A549 (cell line): ENCODE data around the gene TCP11L2.

Experiments
- CEBPB ChIP-seq, 2 experiments: fragments of >200 bp in 1 of 2; sonication (Bioruptor Twin) in 1 of 2; formaldehyde crosslinking in 1 of 2; IDR thresholded peaks; 2 replicates each; pipeline ENCODE4 v1.6.1; 2012 to 2016
- CTCF ChIP-seq: fragments of >200 bp; sonication (Bioruptor Twin); formaldehyde crosslinking; IDR thresholded peaks from 3 replicates; pipeline ENCODE4 v1.5.1; 2016
- EHMT2 ChIP-seq: fragments of 200-600 bp; sonication (generic); IDR thresholded peaks from 2 replicates; pipeline ENCODE4 v1.6.1; 2016; ENCODE audit warnings: antibody characterized with exemption, low read depth, mild to moderate bottlenecking, moderate library complexity
- ELK1 ChIP-seq: fragments of 150-350 bp; IDR thresholded peaks from 2 replicates; pipeline ENCODE4 v1.6.1; 2014; ENCODE audit warnings: low read depth, mild to moderate bottlenecking, low read length
- EP300 ChIP-seq, 2 experiments: fragments of >200 bp; sonication (Bioruptor Twin); formaldehyde crosslinking; IDR thresholded peaks; 2 replicates in 1 of 2; 3 replicates in 1 of 2; pipeline ENCODE4 v1.6.1; 2016 to 2017
- HDAC2 ChIP-seq: fragments of 200-600 bp; sonication (generic); IDR thresholded peaks from 2 replicates; pipeline ENCODE4 v1.6.1; 2016
- HES2 ChIP-seq: fragments of >200 bp; sonication (Bioruptor Twin); formaldehyde crosslinking; IDR thresholded peaks from 2 replicates; pipeline ENCODE4 v1.6.1; 2016
- KDM1A ChIP-seq: fragments of 200-600 bp; sonication (generic); IDR thresholded peaks from 2 replicates; pipeline ENCODE4 v1.6.1; 2016; ENCODE audit warnings: low read depth, mild to moderate bottlenecking
- MAX ChIP-seq: IDR thresholded peaks from 2 replicates; pipeline ENCODE4 v1.6.1; 2012
- MAZ ChIP-seq: fragments of 150-350 bp; IDR thresholded peaks from 2 replicates; pipeline ENCODE4 v1.6.1; 2014; ENCODE audit warnings: antibody characterized with exemption, low read depth, low read length, borderline replicate concordance
- NFE2L2 ChIP-seq: fragments of 150-350 bp; conservative IDR thresholded peaks from 2 replicates; pipeline ENCODE4 v1.6.1; 2014; ENCODE audit warnings: low read length
- POLR2A ChIP-seq: IDR thresholded peaks from 2 replicates; pipeline ENCODE4 v1.6.1; 2012; ENCODE audit warnings: mild to moderate bottlenecking, low read length
- RCOR1 ChIP-seq: fragments of 150-350 bp; IDR thresholded peaks from 2 replicates; pipeline ENCODE4 v1.6.1; 2014; ENCODE audit warnings: antibody characterized with exemption, low read length, low read depth
- USF2 ChIP-seq: fragments of 450-650 bp; IDR thresholded peaks from 2 replicates; pipeline ENCODE4 v1.6.1; 2014; ENCODE audit warnings: antibody characterized with exemption

GRCh38 chr12:106328735-106329134, 26.2 kb downstream of the TCP11L2 start:
- TF ChIP-seq CTCF (no peak), ELK1 (no peak), POLR2A (no peak), RCOR1 (no peak), KDM1A (no peak), HDAC2 (no peak), MAZ (no peak), EP300 (IDR thresholded peaks at IDR 0.05) (no peak), MAX (no peak), USF2 (no peak), CEBPB (IDR thresholded peaks at IDR 0.05) (no peak), HES2 (no peak), NFE2L2 (no peak), EHMT2 (no peak)
